GM19099 (cell line): ENCODE results near the gene NCKAP5.

Source experiments
- POLR2A ChIP-seq: IDR thresholded peaks from 3 replicates; pipeline ENCODE4 v1.6.1; 2011; ENCODE audit warnings: low read depth; ENCODE audit not compliant: insufficient read length; ENCODE audit errors: extremely low read depth

NCKAP5 gene

GRCh38 chr2:132677661-132678060 is 890.6 kb downstream of the NCKAP5 start:
- TF ChIP-seq POLR2A = no peak

- TF ChIP-seq POLR2A = no peak
These were observed 891.3 kb downstream of the NCKAP5 start for GRCh38 chr2:132676999-132677398.

- no peak for TF ChIP-seq POLR2A
These were observed 897.0 kb downstream of the NCKAP5 start for GRCh38 chr2:132671151-132671835.

DNA sequence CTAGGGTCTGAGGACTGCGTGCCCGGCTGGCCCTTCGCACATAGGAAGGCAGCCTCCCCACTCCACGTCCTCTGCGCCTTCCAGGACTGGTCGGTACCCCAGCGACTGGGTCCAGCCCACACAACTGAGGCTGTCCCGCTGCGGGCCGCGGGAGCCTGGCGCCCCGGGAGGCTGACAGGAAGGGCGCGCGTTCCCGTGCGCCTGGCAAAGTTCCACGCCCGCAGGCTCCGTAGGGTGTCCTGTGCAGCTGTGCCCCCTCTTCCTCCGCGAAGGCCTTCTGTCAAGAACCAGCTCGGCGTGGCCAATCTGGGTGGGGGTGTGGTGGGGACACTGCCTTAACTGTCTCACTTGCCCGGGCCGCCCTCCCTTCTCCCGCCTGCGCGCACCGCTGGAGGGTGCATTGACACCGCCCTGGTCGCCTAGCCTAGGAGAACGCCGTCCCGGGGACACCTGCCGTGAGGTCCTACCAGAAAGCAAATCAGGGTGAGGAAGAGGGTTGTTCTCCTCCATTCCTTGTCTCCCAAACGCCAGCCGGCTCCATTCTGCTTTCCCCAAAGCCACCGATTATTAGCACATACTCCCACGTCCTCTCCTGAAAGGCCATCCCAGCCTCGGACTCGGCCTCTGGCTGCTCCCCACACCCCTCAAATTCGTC is 897.6 kb downstream of the NCKAP5 start:
- TF ChIP-seq POLR2A = no peak

DNA sequence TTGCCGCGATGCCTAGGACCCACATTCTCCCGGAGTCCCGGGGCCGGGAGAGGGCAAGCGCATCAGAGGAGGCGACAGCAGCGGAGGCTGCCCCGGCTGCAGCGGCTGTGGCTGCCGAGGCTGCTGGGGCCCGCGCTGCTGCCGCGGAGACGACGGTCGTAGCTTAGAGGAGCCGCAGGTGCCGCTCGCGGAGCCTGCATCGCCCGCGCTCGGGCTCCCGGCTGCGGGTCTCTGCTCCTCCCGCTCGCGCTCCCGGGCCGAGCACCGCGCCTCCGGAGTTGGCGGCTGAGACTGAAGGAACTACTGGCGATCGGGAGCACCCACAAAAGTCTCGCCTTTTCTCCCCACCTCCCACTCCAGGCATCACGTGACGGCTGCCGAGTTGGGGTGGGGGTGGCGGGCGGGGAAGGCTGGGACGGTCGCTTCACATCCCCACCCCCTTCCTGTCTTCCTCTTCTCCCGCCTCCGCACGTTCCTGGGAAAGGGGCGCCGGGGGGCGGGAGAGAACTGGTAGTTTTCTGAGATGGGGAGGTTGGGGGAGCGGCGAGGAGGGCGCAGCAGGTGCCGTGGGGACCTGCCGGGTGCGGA is 898.3 kb downstream of the NCKAP5 start, which contains the start of gene LYPD1:
LYPD1 (minus strand) TSS at position 298 of the 588 bp plus-strand sequence; CDS start at position 25, 273 bp downstream.
- TF ChIP-seq POLR2A = no peak

DNA sequence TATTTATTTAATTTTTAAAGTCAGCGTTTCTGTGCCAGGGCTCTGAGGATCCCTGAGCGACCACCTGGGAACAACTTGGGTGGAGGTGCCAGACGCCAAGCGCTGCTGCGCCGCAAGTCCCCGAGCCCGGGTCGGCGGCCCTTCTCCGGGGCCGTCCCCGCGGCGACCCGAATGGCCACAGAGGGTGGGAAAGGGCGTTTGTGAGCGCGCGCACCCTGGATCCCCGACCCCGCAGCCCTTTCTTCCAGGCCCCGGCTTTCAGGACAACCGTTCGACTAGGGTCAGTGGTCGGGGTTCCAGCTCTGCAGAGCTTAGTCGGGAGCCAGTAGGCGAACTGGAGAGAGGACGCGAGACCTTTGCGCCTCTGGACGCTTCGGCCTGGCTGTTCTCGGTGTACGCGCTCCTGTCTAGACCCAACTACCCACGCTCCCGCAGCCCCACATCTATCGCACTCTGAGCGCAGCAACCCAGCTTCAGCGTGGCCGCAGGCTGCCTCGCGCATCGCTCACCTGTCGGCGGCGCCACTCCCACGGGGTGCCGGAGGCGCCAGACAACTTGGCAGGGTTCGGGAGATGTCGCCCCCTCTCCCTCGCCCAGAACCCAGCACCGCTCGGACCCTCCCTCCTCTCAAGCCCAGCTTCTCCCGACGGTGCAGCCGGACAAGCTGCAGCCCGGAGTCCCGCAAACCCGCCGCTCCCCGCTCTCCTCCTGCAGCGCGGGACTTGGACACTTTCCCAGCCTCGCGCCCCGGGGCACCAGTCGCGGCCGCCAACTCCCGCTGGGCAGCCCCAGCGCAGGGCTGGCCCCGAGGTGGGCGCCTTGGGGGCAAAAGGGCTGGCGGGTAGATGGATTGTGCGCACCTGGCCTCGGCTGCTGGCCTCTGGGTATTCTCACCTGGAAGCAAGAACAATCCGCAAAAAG is 899.0 kb downstream of the NCKAP5 start:
- TF ChIP-seq POLR2A = no peak

DNA sequence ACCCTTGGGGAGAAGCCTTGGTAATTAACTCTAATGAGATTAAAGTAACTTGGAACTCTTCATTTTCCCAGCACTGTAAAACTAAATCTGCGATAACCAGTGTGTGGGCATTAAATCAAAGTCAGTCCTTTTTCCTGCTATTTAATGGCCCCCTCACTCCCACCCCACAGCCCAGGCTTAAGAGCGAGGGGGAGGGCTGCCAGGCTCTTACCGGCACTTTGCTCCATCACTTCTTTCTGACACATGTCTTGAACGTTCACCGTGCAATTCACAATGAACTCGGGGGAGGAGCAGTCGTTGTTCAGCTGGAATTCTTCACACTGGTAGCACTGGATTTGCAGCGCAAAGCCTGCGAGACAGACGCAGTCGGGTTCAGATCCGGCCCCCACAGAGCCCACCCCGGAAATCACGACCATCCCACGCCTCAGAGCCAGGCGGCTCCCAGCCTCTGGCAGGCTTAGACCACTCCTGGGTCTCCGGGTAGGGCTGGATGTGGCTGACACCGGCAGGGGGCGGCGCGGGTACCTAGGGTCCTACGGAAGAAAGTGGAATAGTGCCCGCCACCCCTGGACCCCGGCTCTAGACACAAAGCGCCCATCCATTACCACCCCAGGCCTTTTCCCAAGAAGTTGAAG is 900.0 kb downstream of the NCKAP5 start:
- TF ChIP-seq POLR2A = no peak

DNA sequence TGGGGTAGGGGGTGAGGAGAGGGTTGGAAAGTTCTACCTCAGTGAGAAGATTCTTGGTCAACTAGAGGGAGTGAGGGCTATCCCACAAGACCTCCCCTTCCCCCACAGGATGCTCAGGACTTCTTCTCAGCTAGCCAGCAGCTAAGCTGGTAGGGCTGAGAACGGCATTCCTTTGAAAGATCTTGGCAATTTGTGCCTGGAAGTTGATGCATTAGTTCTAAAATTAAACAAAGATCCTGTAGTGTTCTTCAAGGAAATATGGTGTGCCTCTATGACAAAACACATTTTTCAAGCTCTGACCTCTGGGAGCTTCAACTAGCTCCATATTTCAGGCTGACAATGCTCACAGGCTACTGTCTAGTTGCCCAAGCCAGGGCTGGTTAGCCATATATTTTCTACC is 900.6 kb downstream of the NCKAP5 start:
- no peak for TF ChIP-seq POLR2A

GRCh38 chr2:132665401-132666140 is 902.7 kb downstream of the NCKAP5 start:
- TF ChIP-seq POLR2A = no peak

DNA sequence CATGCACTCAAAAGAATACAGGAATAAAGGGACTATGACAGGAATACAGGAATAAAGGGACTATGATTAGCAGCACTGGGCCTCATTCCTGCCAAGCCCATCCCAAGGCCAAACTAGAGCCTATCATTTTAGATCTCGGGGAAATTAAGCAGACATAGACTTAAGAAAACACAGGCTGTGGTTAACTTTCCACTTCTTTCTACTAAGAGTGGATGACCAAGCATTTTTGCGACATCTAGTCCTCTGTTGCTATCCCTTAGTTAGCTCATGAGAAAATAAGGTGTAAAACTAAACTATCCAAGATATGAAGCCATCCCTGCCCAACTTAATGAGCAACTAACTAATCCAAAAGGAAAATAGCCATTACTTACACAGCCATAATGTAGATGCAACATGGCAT is 904.2 kb downstream of the NCKAP5 start:
- no peak for TF ChIP-seq POLR2A

DNA sequence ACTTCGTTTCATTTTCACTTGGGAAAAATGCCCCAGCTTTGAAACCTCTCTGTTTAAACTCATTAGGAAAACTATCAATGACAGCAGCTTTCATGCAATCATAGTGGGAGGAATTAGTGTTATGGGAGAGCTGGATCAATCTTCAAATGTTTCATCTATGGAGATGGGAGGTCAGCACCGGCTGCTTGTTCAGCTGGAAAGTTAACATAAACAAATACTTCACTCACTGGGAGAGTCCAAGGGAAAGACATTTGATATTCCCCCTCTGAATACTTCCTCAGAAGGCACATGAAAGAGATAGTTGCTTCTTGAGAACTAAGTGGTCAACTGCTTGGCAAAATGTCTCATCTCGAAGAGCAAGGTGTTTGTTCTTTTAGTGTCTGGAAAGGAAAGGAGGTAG is 905.5 kb downstream of the NCKAP5 start:
- no peak for TF ChIP-seq POLR2A

DNA sequence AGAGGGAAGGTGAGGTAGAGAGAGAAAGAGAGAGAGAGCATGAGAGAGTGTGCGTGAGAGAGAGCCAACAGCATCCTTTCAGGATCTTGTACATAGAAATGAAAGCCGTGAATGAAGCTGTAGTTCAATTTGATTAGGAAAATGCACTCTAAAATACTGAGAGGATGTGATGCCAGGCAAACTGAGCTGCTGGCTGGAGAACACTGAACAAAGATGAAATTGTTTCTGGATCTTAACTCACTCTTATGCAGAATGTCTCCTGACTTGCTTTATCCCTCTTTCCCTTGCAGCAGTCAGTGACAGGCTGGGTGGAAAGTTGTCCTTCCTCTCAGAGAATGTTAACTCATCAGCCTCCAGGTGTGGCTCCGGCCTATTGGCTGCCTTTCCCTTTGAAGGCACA is 908.9 kb downstream of the NCKAP5 start:
- no peak for TF ChIP-seq POLR2A

DNA sequence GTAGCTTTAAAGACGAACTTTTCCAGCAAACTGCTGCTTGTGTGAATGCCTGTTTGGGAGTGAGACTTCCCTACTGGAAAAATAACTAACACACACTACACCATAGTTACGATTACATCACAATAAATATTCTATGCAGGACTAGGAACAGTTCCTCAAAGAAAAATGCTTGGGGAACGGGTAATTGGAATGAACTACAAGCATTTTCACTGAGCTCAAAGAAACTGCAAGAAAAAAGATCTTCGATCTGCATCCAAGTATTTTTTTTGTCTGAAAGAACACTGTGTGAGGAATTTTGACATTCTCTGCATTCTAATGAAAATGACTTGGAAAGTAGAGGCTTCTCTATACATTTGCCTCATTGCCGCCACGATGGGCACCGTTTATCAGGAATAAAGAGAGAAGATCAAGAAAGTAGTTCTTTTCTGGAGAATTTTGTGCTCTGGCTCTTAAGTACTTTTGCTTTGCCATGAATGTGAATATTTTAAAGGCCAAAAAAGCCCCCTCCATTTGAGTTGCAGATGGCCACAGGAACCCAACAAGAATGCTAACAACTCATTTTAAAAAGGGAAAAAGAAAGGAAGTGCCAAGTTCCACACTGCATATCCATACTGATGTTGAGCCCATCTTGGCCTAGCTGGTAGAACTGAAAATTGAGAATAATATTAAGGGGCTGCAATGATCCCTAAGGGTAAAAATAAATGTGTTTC is 911.8 kb downstream of the NCKAP5 start:
- no peak for TF ChIP-seq POLR2A
